Activated naive CD8-positive, alpha-beta T cell treated with anti-CD3 and anti-CD28 coated beads for 36 hours (primary cell): ENCODE data around the gene SMNDC1. TPM values are rescaled to one million over a fixed set of nuclear protein-coding genes. Genes with fewer than 3 reads are reported as not detected.

ENCODE experiments used
- DNase-seq: peaks from one replicate; pipeline ENCODE4 v3.0.0; 2021
- H3K27ac Mint-ChIP-seq: one replicate; pipeline ENCODE4 v1.8.0; 2022; ENCODE audit warnings: mild to moderate bottlenecking, moderate library complexity, mixed read lengths
- H3K27me3 Mint-ChIP-seq: one replicate; pipeline ENCODE4 v1.8.0; 2022; ENCODE audit warnings: mild to moderate bottlenecking, mixed read lengths
- H3K36me3 Mint-ChIP-seq: one replicate; pipeline ENCODE4 v1.8.0; 2021; ENCODE audit warnings: mild to moderate bottlenecking, mixed read lengths
- H3K4me1 Mint-ChIP-seq: one replicate; pipeline ENCODE4 v1.8.0; 2021; ENCODE audit warnings: mixed read lengths
- H3K4me3 Mint-ChIP-seq: one replicate; pipeline ENCODE4 v1.8.0; 2022; ENCODE audit warnings: mild to moderate bottlenecking, moderate library complexity, mixed read lengths
- H3K9me3 Mint-ChIP-seq: one replicate; pipeline ENCODE4 v1.8.0; 2022; ENCODE audit warnings: mixed read lengths
- total RNA-seq, 2 experiments: library from RNA; stranded (reverse); gene quantifications; one replicate each; pipeline ENCODE4 v1.2.3, GENCODE V29; 2021

SMNDC1 gene
- total RNA-seq, 2 experiments from 2014 or later: 55.1 to 56.9 TPM

DNA sequence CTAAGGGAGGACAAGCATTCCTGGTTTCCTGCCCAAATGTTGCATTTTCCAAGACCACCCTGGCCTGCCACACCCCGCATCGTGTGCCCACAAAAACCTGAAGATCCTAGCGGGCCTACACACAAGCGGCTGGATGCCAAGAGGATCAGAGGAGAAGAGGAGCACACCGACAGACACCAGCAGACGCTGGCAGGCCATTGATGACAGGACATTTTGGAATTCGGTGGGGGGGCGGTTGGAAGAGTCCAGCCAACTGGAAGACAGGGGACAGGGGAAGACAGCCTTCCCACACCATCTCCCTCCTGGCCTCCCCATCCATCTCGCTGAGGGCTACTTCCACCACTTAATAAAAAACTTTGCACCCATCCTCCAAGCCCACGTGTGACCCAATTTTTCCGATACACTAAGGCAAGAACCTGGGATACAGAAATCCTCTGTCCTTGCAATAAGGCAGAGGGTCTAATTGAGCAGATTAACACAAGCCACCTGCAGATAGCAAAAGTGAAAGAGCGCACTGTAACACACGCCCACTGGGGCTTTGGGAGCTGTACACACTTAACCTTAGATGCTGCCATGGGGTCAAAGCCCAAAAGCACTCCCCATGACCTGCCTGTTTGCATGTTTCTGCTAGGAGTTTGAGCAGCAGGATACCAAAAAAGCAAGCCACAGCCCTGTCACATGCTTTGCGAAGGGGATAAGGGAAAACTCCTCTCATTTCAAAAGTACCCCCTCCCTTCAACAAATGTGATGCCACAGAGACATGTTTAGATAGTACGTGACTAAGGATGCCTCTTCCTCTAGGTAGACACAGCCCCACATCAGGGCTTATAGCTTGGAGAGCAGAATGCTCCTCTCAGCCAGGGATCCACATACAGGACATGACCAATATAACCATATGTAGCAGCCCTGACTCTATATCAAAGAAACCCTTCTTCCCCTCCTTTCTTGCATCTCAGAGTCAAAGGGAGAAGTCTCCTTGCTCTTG is 13.4 kb upstream of the SMNDC1 start:
- H3K4me1 Mint-ChIP-seq: peaks cover 2% of the 10 kb centered on the region
- no peak overlapping the region for H3K4me3 Mint-ChIP-seq
- peaks cover 7% of the 10 kb centered on the region for H3K9me3 Mint-ChIP-seq
- H3K27me3 Mint-ChIP-seq: peaks cover 10% of the 10 kb centered on the region
- DNase-seq: no peak
- H3K27ac Mint-ChIP-seq: no peak overlapping the region
- H3K36me3 Mint-ChIP-seq: no peaks in the 10 kb centered on the region

DNA sequence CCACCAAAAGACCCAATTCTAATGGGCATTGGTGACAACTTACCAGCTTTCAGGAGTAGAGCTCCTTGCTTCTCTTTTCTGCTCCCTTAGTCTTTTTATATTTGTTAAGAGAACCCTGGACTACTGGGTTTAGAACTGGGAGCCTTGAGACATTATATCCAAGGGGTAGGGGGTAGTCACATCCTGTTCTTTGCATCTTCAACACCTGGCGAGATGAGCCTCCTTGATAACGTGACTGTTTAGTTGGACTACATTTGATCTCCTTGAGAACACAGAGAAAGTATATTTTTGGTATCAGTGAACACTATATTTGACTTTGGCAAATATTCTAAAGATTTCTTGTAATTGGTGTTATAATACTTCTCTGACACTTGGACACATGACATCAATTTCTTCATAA is 9.0 kb upstream of the SMNDC1 start:
- Mint-ChIP-seq H3K9me3 (no peaks in the 10 kb centered on the region), H3K27me3 (peaks cover 12% of the 10 kb centered on the region), H3K36me3 (no peaks in the 10 kb centered on the region), H3K4me1 (peaks cover 16% of the 10 kb centered on the region), H3K27ac (no peak overlapping the region), H3K4me3 (no peak overlapping the region)
- DNase-seq: no peak

GRCh38 chr10:110312206-110312605 is 7.5 kb upstream of the SMNDC1 start:
- no peak for DNase-seq
- Mint-ChIP-seq H3K27ac (no peak overlapping the region), H3K36me3 (no peaks in the 10 kb centered on the region), H3K9me3 (no peaks in the 10 kb centered on the region), H3K27me3 (peaks cover 12% of the 10 kb centered on the region), H3K4me1 (peaks cover 14% of the 10 kb centered on the region), H3K4me3 (no peak overlapping the region)

DNA sequence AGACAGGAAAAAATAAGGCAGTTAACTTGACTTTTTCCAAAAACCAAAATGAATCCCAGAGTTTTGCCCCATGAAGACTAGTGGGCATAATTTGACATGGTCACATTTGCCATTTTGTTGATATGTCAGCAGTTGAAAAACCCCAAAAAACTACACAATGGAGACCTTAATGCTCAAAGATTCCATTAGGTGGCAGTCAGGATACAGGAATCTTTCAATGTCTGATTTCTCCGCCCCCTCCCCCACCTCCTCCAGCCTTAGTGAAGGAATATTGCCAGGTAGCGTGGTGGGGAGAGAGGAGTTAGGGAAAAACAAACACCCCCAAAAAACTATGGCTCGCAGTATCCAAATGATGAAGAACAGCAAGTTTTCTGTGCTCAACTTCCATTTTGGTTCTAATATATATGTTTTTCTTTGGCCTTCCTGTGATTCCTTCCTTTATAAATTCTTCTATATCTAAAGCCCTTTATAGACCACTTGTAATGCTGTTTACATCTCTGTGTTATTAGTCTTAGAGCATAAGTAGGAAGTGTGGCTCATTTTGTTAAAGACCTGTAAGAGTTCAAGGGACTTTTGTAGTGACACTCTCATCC is 6.7 kb upstream of the SMNDC1 start:
- DNase-seq: no peak
- Mint-ChIP-seq H3K27me3 (peaks cover 12% of the 10 kb centered on the region), H3K9me3 (no peaks in the 10 kb centered on the region), H3K4me1 (peaks cover 14% of the 10 kb centered on the region), H3K36me3 (no peaks in the 10 kb centered on the region), H3K4me3 (no peak overlapping the region), H3K27ac (no peak overlapping the region)

- Mint-ChIP-seq H3K36me3 (no peaks in the 10 kb centered on the region), H3K4me3 (no peak overlapping the region), H3K9me3 (no peaks in the 10 kb centered on the region), H3K4me1 (peaks cover 18% of the 10 kb centered on the region), H3K27me3 (peaks cover 7% of the 10 kb centered on the region), H3K27ac (no peak overlapping the region)
- DNase-seq: no peak
Observed at GRCh38 chr10:110310741-110311140, 6.0 kb upstream of the SMNDC1 start.

DNA sequence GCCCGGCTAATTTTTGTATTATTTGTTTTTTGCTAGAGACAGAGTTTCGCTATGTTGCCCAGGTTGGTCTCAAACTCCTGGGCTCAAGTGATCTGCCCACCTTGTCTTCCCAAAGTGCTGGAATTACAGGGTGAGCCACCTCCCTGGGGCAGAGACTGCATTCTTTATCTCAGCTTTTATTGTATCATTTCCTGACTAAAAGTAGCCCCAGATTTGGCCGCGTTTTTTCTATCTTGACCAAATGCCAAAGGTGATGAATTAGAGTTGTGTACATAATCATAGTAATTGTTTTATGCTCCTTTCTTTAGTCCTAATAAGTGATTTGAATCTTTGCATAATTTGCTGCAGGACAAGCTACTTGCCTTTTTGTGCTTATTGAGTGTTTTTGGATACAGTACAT is 3.1 kb upstream of the SMNDC1 start:
- Mint-ChIP-seq H3K9me3 (no peaks in the 10 kb centered on the region), H3K27me3 (peaks cover 1% of the 10 kb centered on the region), H3K4me1 (peaks cover 27% of the 10 kb centered on the region), H3K27ac (no peak overlapping the region), H3K4me3 (no peak overlapping the region), H3K36me3 (peaks cover 13% of the 10 kb centered on the region)
- DNase-seq: no peak

GRCh38 chr10:110306452-110306768 is 1.7 kb upstream of the SMNDC1 start:
- peaks cover 22% of the 10 kb centered on the region for H3K36me3 Mint-ChIP-seq
- no peaks in the 10 kb centered on the region for H3K27me3 Mint-ChIP-seq
- no peak overlapping the region for H3K4me3 Mint-ChIP-seq
- peak overlapping the region; percentile 80 for H3K27ac Mint-ChIP-seq
- no peaks in the 10 kb centered on the region for H3K9me3 Mint-ChIP-seq
- peaks cover 36% of the 10 kb centered on the region for H3K4me1 Mint-ChIP-seq
- DNase-seq: no peak

DNA sequence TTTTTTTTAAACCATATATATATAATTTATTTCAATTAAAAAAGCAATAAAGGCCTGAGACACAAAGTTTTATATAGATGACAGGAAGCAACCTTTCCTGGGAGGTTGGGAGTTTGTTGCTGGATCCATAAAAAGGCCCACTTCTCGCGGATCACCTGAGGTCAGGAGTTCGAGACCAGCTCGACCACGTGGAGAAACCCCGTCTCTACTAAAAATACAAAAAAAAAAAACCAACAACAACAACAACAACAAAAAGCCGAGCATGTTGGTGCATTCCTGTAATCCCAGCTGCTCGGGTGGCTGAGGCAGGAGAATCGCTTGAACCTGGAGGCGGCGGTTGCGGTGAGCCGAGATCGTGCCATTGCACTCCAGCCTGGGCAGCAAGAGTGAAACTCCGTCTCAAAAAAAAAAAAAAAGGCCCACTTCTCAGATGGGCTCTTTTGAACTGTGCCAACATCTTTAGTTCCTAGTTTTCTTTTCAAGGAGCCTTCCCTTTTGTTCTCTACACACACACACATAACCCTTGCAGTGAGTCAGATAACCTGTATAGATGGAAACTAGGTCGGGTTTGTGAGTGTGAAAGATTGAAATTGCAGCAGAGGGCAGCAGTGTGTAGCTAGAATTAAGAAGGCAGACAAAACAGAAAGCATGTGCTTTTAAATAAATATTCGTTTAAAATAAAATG is 1.2 kb upstream of the SMNDC1 start:
- Mint-ChIP-seq H3K27me3 (no peaks in the 10 kb centered on the region), H3K27ac (peak overlapping the region; percentile 95), H3K4me3 (peak overlapping the region; percentile 96), H3K36me3 (peaks cover 23% of the 10 kb centered on the region), H3K4me1 (peaks cover 36% of the 10 kb centered on the region), H3K9me3 (no peaks in the 10 kb centered on the region)
- DNase-seq: peak; percentile 53

GRCh38 chr10:110304394-110304779 is 333 bp downstream of the SMNDC1 start:
- Mint-ChIP-seq H3K36me3 (peaks cover 29% of the 10 kb centered on the region), H3K4me3 (peak overlapping the region; percentile 96), H3K27me3 (no peaks in the 10 kb centered on the region), H3K27ac (peak overlapping the region; percentile 95), H3K4me1 (peaks cover 37% of the 10 kb centered on the region), H3K9me3 (no peaks in the 10 kb centered on the region)
- DNase-seq: peak; percentile 49

GRCh38 chr10:110303681-110304080 is 1.0 kb downstream of the SMNDC1 start:
- Mint-ChIP-seq H3K9me3 (no peaks in the 10 kb centered on the region), H3K4me3 (peak overlapping the region; percentile 96), H3K27ac (peak overlapping the region; percentile 91), H3K27me3 (no peaks in the 10 kb centered on the region), H3K4me1 (peaks cover 37% of the 10 kb centered on the region), H3K36me3 (peaks cover 29% of the 10 kb centered on the region)
- DNase-seq: no peak

GRCh38 chr10:110300486-110300986 is 4.2 kb downstream of the SMNDC1 start:
- H3K4me1 Mint-ChIP-seq: peaks cover 38% of the 10 kb centered on the region
- no peak overlapping the region for H3K4me3 Mint-ChIP-seq
- peaks cover 43% of the 10 kb centered on the region for H3K36me3 Mint-ChIP-seq
- no peaks in the 10 kb centered on the region for H3K27me3 Mint-ChIP-seq
- no peak overlapping the region for H3K27ac Mint-ChIP-seq
- no peak for DNase-seq
- no peaks in the 10 kb centered on the region for H3K9me3 Mint-ChIP-seq

DNA sequence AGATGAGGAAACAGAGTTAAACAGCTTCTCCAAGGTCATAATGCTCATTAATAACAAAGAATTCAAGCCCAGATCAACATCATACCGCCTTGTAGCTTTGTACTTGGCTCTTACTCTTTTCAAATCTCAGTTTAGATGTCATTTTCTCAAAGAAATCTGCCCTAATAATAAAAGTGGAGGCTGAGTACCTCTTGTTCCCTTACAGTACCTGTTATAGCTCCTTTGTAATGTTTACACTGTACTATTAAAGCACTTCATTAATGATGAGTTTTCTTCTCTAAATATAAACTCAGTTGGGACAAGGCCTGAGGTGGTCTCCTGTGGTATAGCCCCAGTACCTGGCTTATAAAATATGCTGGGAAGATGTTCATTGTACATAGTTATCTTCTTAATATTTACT is 7.8 kb downstream of the SMNDC1 start:
- peaks cover 21% of the 10 kb centered on the region for H3K4me1 Mint-ChIP-seq
- no peaks in the 10 kb centered on the region for H3K9me3 Mint-ChIP-seq
- peaks cover 25% of the 10 kb centered on the region for H3K36me3 Mint-ChIP-seq
- no peak overlapping the region for H3K27ac Mint-ChIP-seq
- no peaks in the 10 kb centered on the region for H3K27me3 Mint-ChIP-seq
- no peak for DNase-seq
- H3K4me3 Mint-ChIP-seq: no peak overlapping the region

GRCh38 chr10:110286841-110287240 is 17.9 kb downstream of the SMNDC1 start:
- Mint-ChIP-seq H3K4me1 (no peaks in the 10 kb centered on the region), H3K9me3 (no peaks in the 10 kb centered on the region), H3K27me3 (no peaks in the 10 kb centered on the region), H3K36me3 (peaks cover 2% of the 10 kb centered on the region), H3K27ac (peak overlapping the region; percentile 12), H3K4me3 (no peak overlapping the region)
- no peak for DNase-seq

DNA sequence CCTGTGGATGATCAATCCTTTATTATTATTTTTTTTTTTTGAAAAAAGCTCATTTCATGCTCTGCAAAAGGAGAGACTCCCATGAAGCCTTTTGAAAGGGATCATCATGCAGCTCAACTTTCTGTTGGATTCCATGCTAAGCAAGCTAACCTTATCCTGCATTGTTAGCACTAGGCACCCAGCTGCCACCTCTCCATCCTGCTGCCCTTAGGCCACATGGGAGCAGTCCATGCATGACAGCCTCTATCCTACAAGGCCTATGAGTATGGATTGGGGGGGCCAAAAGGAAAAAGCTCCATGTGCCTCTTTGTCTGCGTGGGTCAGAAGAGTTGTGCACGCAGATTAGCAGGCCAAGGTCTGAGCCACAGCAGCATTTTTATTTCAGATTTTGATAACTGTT is 19.2 kb downstream of the SMNDC1 start:
- Mint-ChIP-seq H3K9me3 (no peaks in the 10 kb centered on the region), H3K27ac (no peak overlapping the region), H3K36me3 (peaks cover 5% of the 10 kb centered on the region), H3K4me3 (no peak overlapping the region), H3K4me1 (no peaks in the 10 kb centered on the region), H3K27me3 (no peaks in the 10 kb centered on the region)
- DNase-seq: no peak

GRCh38 chr10:110284262-110284661 is 20.5 kb downstream of the SMNDC1 start:
- Mint-ChIP-seq H3K27me3 (no peaks in the 10 kb centered on the region), H3K36me3 (peaks cover 5% of the 10 kb centered on the region), H3K4me3 (no peak overlapping the region), H3K9me3 (no peaks in the 10 kb centered on the region), H3K27ac (no peak overlapping the region), H3K4me1 (peaks cover under 1% of the 10 kb centered on the region)
- DNase-seq: no peak
